GM12878 (cell line): ENCODE results near the gene GLUD1.

ENCODE experiments used
- MTA2 ChIP-seq: fragments of 450-650 bp; IDR thresholded peaks from 2 replicates; pipeline ENCODE4 v1.6.1; 2016; ENCODE audit warnings: low read depth, mild to moderate bottlenecking, moderate library complexity
- TF ChIP-seq, protein P1 (sequence below), 3 experiments: IDR thresholded peaks in 2 of 3; conservative IDR thresholded peaks in 1 of 3; 2 replicates each; pipeline ENCODE4 v1.5.1; 2011; ENCODE audit warnings: low read depth in 3 of 3, low read length in 3 of 3, mild to moderate bottlenecking in 3 of 3, control low read depth in 2 of 3, moderate library complexity in 2 of 3, inconsistent platforms in 1 of 3, mixed read lengths in 1 of 3; ENCODE audit not compliant: control insufficient read depth in 2 of 3, insufficient read depth in 1 of 3; ENCODE audit errors: extremely low read depth in 1 of 3
- TF ChIP-seq, protein P2 (sequence below): IDR thresholded peaks from 2 replicates; pipeline ENCODE4 v1.6.1; 2011; ENCODE audit warnings: mild to moderate bottlenecking, low read depth, low read length, moderate library complexity; ENCODE audit not compliant: insufficient replicate concordance

DNA sequence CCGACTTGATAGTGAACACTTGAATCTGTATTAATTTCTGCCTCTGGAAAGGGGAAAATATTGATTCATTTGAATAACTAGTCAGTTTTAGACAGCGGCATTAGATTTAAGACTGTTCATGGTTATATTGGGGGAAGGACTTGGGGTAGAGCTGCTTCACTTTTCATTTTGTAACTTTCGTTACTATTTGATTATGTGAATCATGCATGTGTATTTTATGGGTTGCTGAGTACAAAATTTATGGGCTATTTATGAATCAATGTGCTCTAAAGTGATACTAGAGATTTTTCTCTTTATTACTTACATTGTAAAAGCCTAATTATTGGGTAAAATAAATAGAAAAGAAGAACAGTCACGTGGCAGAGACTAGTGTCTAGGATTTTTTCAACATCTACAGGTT, 4.9 kb downstream of the GLUD1 start:
- TF ChIP-seq, protein P1, sequence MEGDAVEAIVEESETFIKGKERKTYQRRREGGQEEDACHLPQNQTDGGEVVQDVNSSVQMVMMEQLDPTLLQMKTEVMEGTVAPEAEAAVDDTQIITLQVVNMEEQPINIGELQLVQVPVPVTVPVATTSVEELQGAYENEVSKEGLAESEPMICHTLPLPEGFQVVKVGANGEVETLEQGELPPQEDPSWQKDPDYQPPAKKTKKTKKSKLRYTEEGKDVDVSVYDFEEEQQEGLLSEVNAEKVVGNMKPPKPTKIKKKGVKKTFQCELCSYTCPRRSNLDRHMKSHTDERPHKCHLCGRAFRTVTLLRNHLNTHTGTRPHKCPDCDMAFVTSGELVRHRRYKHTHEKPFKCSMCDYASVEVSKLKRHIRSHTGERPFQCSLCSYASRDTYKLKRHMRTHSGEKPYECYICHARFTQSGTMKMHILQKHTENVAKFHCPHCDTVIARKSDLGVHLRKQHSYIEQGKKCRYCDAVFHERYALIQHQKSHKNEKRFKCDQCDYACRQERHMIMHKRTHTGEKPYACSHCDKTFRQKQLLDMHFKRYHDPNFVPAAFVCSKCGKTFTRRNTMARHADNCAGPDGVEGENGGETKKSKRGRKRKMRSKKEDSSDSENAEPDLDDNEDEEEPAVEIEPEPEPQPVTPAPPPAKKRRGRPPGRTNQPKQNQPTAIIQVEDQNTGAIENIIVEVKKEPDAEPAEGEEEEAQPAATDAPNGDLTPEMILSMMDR (IDR thresholded peaks at IDR 0.05 in 2 of 3, conservative IDR thresholded peaks at IDR 0.05 in 1 of 3; ENCODE audit: control insufficient read depth in 2 of 3, extremely low read depth in 1 of 3, insufficient read depth in 1 of 3, low read depth in 3 of 3, low read length in 3 of 3) = no peak
- no peak for TF ChIP-seq MTA2
- TF ChIP-seq, protein P2, sequence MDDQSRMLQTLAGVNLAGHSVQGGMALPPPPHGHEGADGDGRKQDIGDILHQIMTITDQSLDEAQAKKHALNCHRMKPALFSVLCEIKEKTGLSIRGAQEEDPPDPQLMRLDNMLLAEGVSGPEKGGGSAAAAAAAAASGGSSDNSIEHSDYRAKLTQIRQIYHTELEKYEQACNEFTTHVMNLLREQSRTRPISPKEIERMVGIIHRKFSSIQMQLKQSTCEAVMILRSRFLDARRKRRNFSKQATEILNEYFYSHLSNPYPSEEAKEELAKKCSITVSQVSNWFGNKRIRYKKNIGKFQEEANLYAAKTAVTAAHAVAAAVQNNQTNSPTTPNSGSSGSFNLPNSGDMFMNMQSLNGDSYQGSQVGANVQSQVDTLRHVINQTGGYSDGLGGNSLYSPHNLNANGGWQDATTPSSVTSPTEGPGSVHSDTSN = no peak
